ENCODE data around the gene CDHR1.

The CDHR1 gene

GRCh38 chr10:84236807-84237198, 42.5 kb downstream of the CDHR1 start:
- DNase-seq (ENCODE audit: low read depth), result no peak
- TF ChIP-seq CTCF (conservative IDR thresholded peaks at IDR 0.05; ENCODE audit: low read depth, low read length), result no peak

DNA sequence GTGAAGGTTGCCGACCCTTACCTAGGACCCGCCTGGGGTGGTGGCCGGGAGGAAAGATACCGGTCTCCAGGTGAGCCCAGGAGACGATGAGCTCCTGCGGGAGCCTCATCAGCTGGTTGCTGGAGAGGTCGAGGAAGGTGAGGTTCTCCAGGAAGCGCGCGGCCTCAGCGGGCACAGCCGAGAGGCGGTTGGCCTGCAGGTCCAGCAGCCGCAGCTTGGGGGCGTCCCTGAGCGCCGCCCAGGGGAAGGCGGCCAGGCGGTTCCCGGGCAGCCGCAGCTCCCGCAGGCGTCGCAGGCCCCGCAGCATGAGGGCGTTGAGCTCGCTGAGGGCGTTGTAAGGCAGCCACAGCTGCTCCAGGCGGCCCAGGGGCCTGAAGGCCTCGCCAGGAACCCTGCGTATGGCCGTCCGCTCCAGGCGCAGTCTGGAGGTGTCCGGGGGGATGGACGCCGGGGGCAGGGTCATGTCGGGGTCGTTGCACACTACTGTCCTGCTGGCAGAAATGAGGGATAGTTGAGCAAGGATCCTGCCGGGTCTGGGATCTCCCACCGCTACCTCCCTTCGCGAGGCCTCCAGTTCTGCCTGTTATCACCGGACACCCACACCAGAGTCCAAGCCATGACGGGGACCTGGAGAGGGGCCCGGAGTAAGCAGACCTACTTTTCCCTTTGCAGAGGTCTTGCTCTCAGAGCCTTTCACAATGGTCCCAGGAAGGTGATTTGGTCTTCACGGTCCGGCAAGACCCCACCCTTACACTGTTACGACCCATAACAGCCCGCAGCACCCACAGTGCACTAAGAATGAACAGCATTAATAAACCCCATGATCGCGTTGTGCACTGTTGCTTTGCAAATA, 43.1 kb downstream of the CDHR1 start:
- no peak for DNase-seq (ENCODE audit: low read depth)
- no peak overlapping the region for H3K4me3 ChIP-seq (ENCODE audit: low read depth, low read length)
- peak; percentile 12 for TF ChIP-seq CTCF (conservative IDR thresholded peaks at IDR 0.05; ENCODE audit: low read depth, low read length)

More at GRCh38 chr10:84236807-84237198, 42.5 kb downstream of the CDHR1 start:
- no peak overlapping the region for H3K4me3 ChIP-seq (ENCODE audit: low read depth, low read length)

- no peak for TF ChIP-seq CTCF (conservative IDR thresholded peaks at IDR 0.05; ENCODE audit: low read depth, low read length)
- DNase-seq (ENCODE audit: low read depth), result no peak
- no peak overlapping the region for H3K4me3 ChIP-seq (ENCODE audit: low read depth, low read length)
Observed at GRCh38 chr10:84238909-84239308, 44.6 kb downstream of the CDHR1 start.

DNA sequence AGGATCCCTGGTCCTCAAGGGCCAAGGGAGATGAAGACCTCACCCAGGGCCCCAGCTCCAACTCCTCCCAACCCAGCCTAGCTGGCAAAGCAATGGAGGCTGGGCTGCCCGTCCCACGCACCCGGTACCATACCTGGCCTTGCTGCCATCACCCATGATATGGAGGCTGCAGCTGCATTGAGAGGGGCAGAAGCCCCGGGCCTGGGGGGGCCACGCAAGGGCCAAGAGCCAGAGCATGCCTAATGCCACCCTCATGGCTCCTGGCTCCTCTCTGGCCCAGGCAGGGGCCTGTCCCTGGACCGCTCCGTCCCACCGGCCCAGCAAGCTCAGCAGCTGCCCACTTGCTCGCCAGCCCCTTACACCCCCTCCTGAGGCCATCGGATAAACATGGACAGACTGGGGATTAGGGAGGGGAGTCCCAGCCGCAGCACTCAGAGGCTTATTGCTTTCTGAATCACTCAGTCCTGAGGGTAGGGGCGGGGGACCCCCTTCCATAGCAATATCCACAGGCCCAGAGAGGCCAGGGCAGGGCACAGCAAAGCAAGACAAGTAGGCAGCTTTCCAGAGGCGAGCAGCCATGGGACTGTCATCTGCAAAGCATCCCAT, 47.0 kb downstream of the CDHR1 start, which contains the start of gene LRIT1:
TSS of gene LRIT1 (minus strand) at position 362 of the 606 bp plus-strand sequence. CDS start at position 255, 107 bp downstream.
- H3K4me3 ChIP-seq (ENCODE audit: low read depth, low read length), result no peak within 1 kb of the TSS
- DNase-seq (ENCODE audit: low read depth), result no peak
- no peak for TF ChIP-seq CTCF (conservative IDR thresholded peaks at IDR 0.05; ENCODE audit: low read depth, low read length)

GRCh38 chr10:84243759-84244158, 49.4 kb downstream of the CDHR1 start:
- no peak overlapping the region for H3K4me3 ChIP-seq (ENCODE audit: low read depth, low read length)
- no peak for DNase-seq (ENCODE audit: low read depth)
- TF ChIP-seq CTCF (conservative IDR thresholded peaks at IDR 0.05; ENCODE audit: low read depth, low read length), result no peak

DNA sequence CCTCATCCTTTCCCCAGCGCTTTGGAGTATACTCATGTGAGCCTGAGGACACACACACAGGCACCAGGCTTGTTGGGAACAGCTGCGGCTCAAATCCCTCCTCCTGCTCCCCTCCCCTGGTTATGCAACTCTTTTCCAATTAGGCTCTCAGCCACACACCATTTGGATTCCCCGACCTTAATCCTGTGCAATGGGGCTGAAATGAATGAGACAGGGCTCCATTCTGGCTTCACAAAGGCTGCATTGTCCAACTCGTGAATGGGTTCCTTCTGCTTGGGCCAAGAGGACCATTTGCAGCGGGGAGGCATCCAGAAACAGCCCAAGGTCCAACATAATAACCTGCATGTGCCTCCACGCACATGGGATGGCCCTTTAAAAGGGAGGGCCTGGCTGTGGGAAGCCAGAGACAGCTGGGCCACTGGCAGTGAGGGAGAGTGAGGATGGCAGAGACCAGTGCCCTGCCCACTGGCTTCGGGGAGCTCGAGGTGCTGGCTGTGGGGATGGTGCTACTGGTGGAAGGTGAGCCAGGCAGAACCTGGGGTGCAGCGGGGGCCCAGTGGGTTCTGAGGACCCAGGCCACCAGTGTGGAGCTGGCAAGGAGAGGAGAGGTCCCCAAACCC, 50.4 kb downstream of the CDHR1 start, which contains the start of gene RGR:
TSS of gene RGR (plus strand) at position 403 of the 620 bp plus-strand sequence. CDS start at position 441, 38 bp downstream.
- TF ChIP-seq CTCF (conservative IDR thresholded peaks at IDR 0.05; ENCODE audit: low read depth, low read length), result no peak
- H3K4me3 ChIP-seq (ENCODE audit: low read depth, low read length), result no peak within 1 kb of the TSS
- no peak for DNase-seq (ENCODE audit: low read depth)

Data from choroid plexus epithelial cell (primary cell).